Measurements from ENCODE around the gene ATMIN. TPM values are rescaled to one million over a fixed set of nuclear protein-coding genes. Genes with fewer than 3 reads are reported as not detected.

ATMIN gene
- polyA plus RNA-seq, 1 of the 3 experiments (the other 2 are of a cell fraction), result 15.3 TPM

GRCh38 chr16:81066681-81067080 lies 31.0 kb downstream of the ATMIN start (continued):
- no peak for TF ChIP-seq ZBTB33 (IDR thresholded peaks at IDR 0.05; ENCODE audit: borderline replicate concordance, low read depth)
- TF ChIP-seq NRF1 (IDR thresholded peaks at IDR 0.05; ENCODE audit: low read depth, low read length), result no peak
- no peak for TF ChIP-seq NFIC (IDR thresholded peaks at IDR 0.05; ENCODE audit: borderline replicate concordance)
- no peak for TF ChIP-seq TAF1 (IDR thresholded peaks at IDR 0.05; ENCODE audit: borderline replicate concordance, low read depth, low read length)
- TF ChIP-seq SIN3A (IDR thresholded peaks at IDR 0.05; ENCODE audit: borderline replicate concordance, low read depth, low read length), result no peak
- no peak for TF ChIP-seq USF2 (IDR thresholded peaks at IDR 0.05; ENCODE audit: borderline replicate concordance, low read depth, low read length)

GRCh38 chr16:81067166-81067565 lies 31.5 kb downstream of the ATMIN start:
- no peaks in the 10 kb centered on the region for H3K9me2 ChIP-seq
- H3K4me1 ChIP-seq (ENCODE audit: control insufficient read depth in 1 of 2, insufficient read depth in 2 of 2, low read depth in 1 of 2, low read length in 1 of 2), result no peaks in the 10 kb centered on the region
- no peak overlapping the region for H3K27ac ChIP-seq (ENCODE audit: low read depth in 2 of 2, low read length in 1 of 2)
- H4K20me1 ChIP-seq (ENCODE audit: insufficient read depth), result no peaks in the 10 kb centered on the region
- no peak overlapping the region for H2AFZ ChIP-seq (ENCODE audit: low read depth)
- no peak overlapping the region for H3K4me3 ChIP-seq (ENCODE audit: low read depth in 2 of 2, low read length in 1 of 2)
- H3K36me3 ChIP-seq (replicated peaks in 1 of 2; ENCODE audit: control insufficient read depth in 1 of 2, insufficient read depth in 2 of 2, low read length in 1 of 2), result no peaks in the 10 kb centered on the region
- no peaks in the 10 kb centered on the region for H3K79me2 ChIP-seq (ENCODE audit: insufficient read depth)
- H3K4me2 ChIP-seq, result no peak overlapping the region
- H3K9me3 ChIP-seq, result no peaks in the 10 kb centered on the region
- H3F3A ChIP-seq (replicated peaks; ENCODE audit: insufficient read depth), result no peaks in the 10 kb centered on the region
- ChIA-PET POLR2A (no interaction called here), CTCF (interaction anchor here (1.4 kb wide), 1 partner anchor 18 kb away, joined by 3 read pairs; no protein-coding TSS in a partner anchor)
- WGBS (ENCODE audit: low lambda C conversion rate), result 96% methylated on average over 1 of the region's 1 CpG
- H3K9ac ChIP-seq, result no peak overlapping the region
- DNase-seq, result no peak
- no peaks in the 10 kb centered on the region for H3K27me3 ChIP-seq (ENCODE audit: insufficient read depth)
- TF ChIP-seq USF2 (IDR thresholded peaks at IDR 0.05; ENCODE audit: borderline replicate concordance, low read depth, low read length) (no peak), FOSL2 (IDR thresholded peaks at IDR 0.05; ENCODE audit: borderline replicate concordance, low read depth) (no peak), USF1 (IDR thresholded peaks at IDR 0.05; ENCODE audit: borderline replicate concordance, low read depth) (no peak), PBX3 (IDR thresholded peaks at IDR 0.05) (no peak), EZH2phosphoT487 (IDR thresholded peaks at IDR 0.05; ENCODE audit: borderline replicate concordance, low read depth) (no peak), RXRA (IDR thresholded peaks at IDR 0.05; ENCODE audit: borderline replicate concordance, low read depth) (no peak), GABPA (IDR thresholded peaks at IDR 0.05; ENCODE audit: low read depth) (no peak), RCOR1 (IDR thresholded peaks at IDR 0.05; ENCODE audit: low read length) (no peak), FOXJ3 (CRISPR knock-in tag; IDR thresholded peaks at IDR 0.05) (no peak), RFX5 (IDR thresholded peaks at IDR 0.05; ENCODE audit: low read length) (no peak), NRF1 (IDR thresholded peaks at IDR 0.05; ENCODE audit: low read depth, low read length) (no peak), NFIC (IDR thresholded peaks at IDR 0.05; ENCODE audit: borderline replicate concordance) (no peak), ELF1 (IDR thresholded peaks at IDR 0.05) (no peak), CTCF (IDR thresholded peaks at IDR 0.05) (no peak), REST (IDR thresholded peaks at IDR 0.05; ENCODE audit: low read depth, low read length) (no peak), MEF2A (IDR thresholded peaks at IDR 0.05; ENCODE audit: borderline replicate concordance, low read depth) (no peak), POLR2AphosphoS5 (IDR thresholded peaks at IDR 0.05; ENCODE audit: low read depth, low read length) (no peak)

Measured in SK-N-SH (cell line).